ENCODE results near the gene TACR1. TPM values are rescaled to one million over a fixed set of nuclear protein-coding genes. Genes with fewer than 3 reads are reported as not detected.

Gene TACR1
- total RNA-seq, 1 experiment from 2014 or later, result not detected

- Histone ChIP-seq H3K9ac (ENCODE audit: low read length) (no peak overlapping the region), H3K9me2 (replicated peaks; ENCODE audit: low read length) (no peaks in the 10 kb centered on the region), H3K27me3 (ENCODE audit: low read length) (no peaks in the 10 kb centered on the region), H3K79me2 (ENCODE audit: low read length) (no peaks in the 10 kb centered on the region), H2AFZ (ENCODE audit: low read length) (no peak overlapping the region), H3K27ac (ENCODE audit: low read length) (no peak overlapping the region), H3K9me3 (ENCODE audit: low read length) (no peaks in the 10 kb centered on the region), H3K4me2 (ENCODE audit: low read length) (no peak overlapping the region), H3K4me1 (ENCODE audit: insufficient read depth, low read length) (no peaks in the 10 kb centered on the region), H3F3A (ENCODE audit: low read length, unreplicated experiment) (no peaks in the 10 kb centered on the region), H3K36me3 (ENCODE audit: low read depth, low read length) (no peaks in the 10 kb centered on the region), H3K4me3 (ENCODE audit: low read length) (no peak overlapping the region), H4K20me1 (ENCODE audit: low read length) (no peaks in the 10 kb centered on the region)
- no peak for TF ChIP-seq EZH2phosphoT487 (IDR thresholded peaks at IDR 0.05; ENCODE audit: borderline replicate concordance, low read length)
- TF ChIP-seq EZH2 (IDR thresholded peaks at IDR 0.05; ENCODE audit: low read length, unreplicated experiment), result no peak
- TF ChIP-seq CTCF (conservative IDR thresholded peaks at IDR 0.05; ENCODE audit: low read depth, low read length), result no peak
- ATAC-seq, result no peak
- ChIA-PET POLR2A (ENCODE audit: unreplicated experiment) (no interaction called here), CTCF (no interaction called here)
- DNase-seq, result no peak
- no TSS peak for BruUV-seq (replicated peaks)
- intact Hi-C loops (cut with micrococcal nuclease), result no loop called here
Observed at GRCh38 chr2:75031906-75032803, 167.2 kb downstream of the TACR1 start.

DNA sequence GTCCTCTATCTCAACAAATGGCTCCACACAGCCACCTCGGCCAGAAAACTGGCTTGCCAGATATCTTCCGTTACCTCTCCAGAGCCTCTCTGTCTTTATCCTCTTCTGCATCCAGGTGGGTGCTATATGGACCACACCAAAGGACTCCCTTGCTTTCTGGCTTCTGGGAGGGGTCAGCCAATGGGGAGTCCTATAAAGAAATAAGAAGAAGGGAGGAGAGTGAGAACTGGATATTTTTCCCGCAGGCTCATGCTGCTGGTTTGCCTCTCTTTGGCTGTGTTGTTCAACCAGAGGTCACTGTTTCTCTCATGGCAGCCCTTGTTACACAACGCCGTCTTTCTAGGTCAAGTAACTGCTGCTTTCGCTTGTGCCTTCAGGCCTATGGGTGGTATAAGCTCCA is 168.1 kb downstream of the TACR1 start:
- no peaks in the 10 kb centered on the region for H3K27me3 ChIP-seq (ENCODE audit: low read length)
- H4K20me1 ChIP-seq (ENCODE audit: low read length), result no peaks in the 10 kb centered on the region
- no peaks in the 10 kb centered on the region for H3F3A ChIP-seq (ENCODE audit: low read length, unreplicated experiment)
- BruUV-seq (replicated peaks), result no TSS peak
- H3K79me2 ChIP-seq (ENCODE audit: low read length), result no peaks in the 10 kb centered on the region
- H3K9me3 ChIP-seq (ENCODE audit: low read length), result no peaks in the 10 kb centered on the region
- no peak overlapping the region for H3K4me3 ChIP-seq (ENCODE audit: low read length)
- H3K27ac ChIP-seq (ENCODE audit: low read length), result no peak overlapping the region
- ATAC-seq (no peak), DNase-seq (no peak)
- ChIA-PET POLR2A (ENCODE audit: unreplicated experiment) (no interaction called here), CTCF (no interaction called here)
- no peaks in the 10 kb centered on the region for H3K4me1 ChIP-seq (ENCODE audit: insufficient read depth, low read length)
- H3K36me3 ChIP-seq (ENCODE audit: low read depth, low read length), result no peaks in the 10 kb centered on the region
- no peak overlapping the region for H3K4me2 ChIP-seq (ENCODE audit: low read length)
- no peak overlapping the region for H2AFZ ChIP-seq (ENCODE audit: low read length)
- no peak overlapping the region for H3K9ac ChIP-seq (ENCODE audit: low read length)
- intact Hi-C loops (cut with micrococcal nuclease), result no loop called here
- H3K9me2 ChIP-seq (replicated peaks; ENCODE audit: low read length), result no peaks in the 10 kb centered on the region
- TF ChIP-seq CTCF (conservative IDR thresholded peaks at IDR 0.05; ENCODE audit: low read depth, low read length) (no peak), EZH2phosphoT487 (IDR thresholded peaks at IDR 0.05; ENCODE audit: borderline replicate concordance, low read length) (no peak), EZH2 (IDR thresholded peaks at IDR 0.05; ENCODE audit: low read length, unreplicated experiment) (no peak)
